ENCODE measurements around the gene TSKS. TPM values are rescaled to one million over a fixed set of nuclear protein-coding genes. Genes with fewer than 3 reads are reported as not detected.

TSKS gene
- total and polyA plus RNA-seq, 4 donors: 0.23 to 0.83 (median 0.61) TPM

- no peak overlapping the region for H3K4me3 ChIP-seq
- TF ChIP-seq CTCF (IDR thresholded peaks at IDR 0.05; ENCODE audit: control extremely low read depth, extremely low read depth): no peak
- DNase-seq (peak in 1 of 3 donors; percentile 22), ATAC-seq (ENCODE audit: insufficient read depth, low FRiP score) (no peak)
- no peaks in the 10 kb centered on the region for H3K27me3 ChIP-seq (ENCODE audit: control insufficient read depth in 3 of 3, insufficient read depth in 3 of 3, low read length in 2 of 3)
- H3K4me1 ChIP-seq (ENCODE audit: control insufficient read depth in 5 of 5, insufficient read depth in 5 of 5, low read length in 5 of 5): peaks cover 0 to 4% (median 0%) of the 10 kb centered on the region in 5 donors
- H3K36me3 ChIP-seq (ENCODE audit: control insufficient read depth in 4 of 4, insufficient read depth in 4 of 4, low read length in 4 of 4): no peaks in the 10 kb centered on the region
- H3K9ac ChIP-seq (ENCODE audit: insufficient read depth in 1 of 2, low read length in 2 of 2): no peak overlapping the region
- H3K27ac ChIP-seq (ENCODE audit: low read depth in 1 of 2, low read length in 1 of 2): no peak overlapping the region
- H3K9me3 ChIP-seq (ENCODE audit: control insufficient read depth in 4 of 4, insufficient read depth in 3 of 4, low read length in 3 of 4): no peaks in the 10 kb centered on the region
- 80 to 82% methylated on average over 6 of the region's 6 CpGs for WGBS, 2 donors
Measured at GRCh38 chr19:49718991-49719390, 44.1 kb downstream of the TSKS start.

- TF ChIP-seq CTCF (IDR thresholded peaks at IDR 0.05; ENCODE audit: control extremely low read depth, extremely low read depth): no peak
- H3K9ac ChIP-seq (ENCODE audit: insufficient read depth in 1 of 2, low read length in 2 of 2): no peak overlapping the region
- H3K4me3 ChIP-seq: no peak overlapping the region
- 86 to 92% methylated on average over 8 of the region's 8 CpGs for WGBS, 2 donors
- DNase-seq: peak in 2 of 3 donors; percentile 75 to 83
- H3K27ac ChIP-seq (ENCODE audit: low read depth in 1 of 2, low read length in 1 of 2): no peak overlapping the region
- H3K4me1 ChIP-seq (ENCODE audit: control insufficient read depth in 5 of 5, insufficient read depth in 5 of 5, low read length in 5 of 5): peaks cover 0 to 4% (median 0%) of the 10 kb centered on the region in 5 donors
- no peaks in the 10 kb centered on the region for H3K27me3 ChIP-seq (ENCODE audit: control insufficient read depth in 3 of 3, insufficient read depth in 3 of 3, low read length in 2 of 3)
- no peaks in the 10 kb centered on the region for H3K36me3 ChIP-seq (ENCODE audit: control insufficient read depth in 4 of 4, insufficient read depth in 4 of 4, low read length in 4 of 4)
- H3K9me3 ChIP-seq (ENCODE audit: control insufficient read depth in 4 of 4, insufficient read depth in 3 of 4, low read length in 3 of 4): no peaks in the 10 kb centered on the region
- ATAC-seq (ENCODE audit: insufficient read depth, low FRiP score): no peak
Measured at GRCh38 chr19:49718511-49718910, 44.6 kb downstream of the TSKS start.

- WGBS, 2 donors: 58 to 62% methylated on average over 3 of the region's 3 CpGs
- Histone ChIP-seq H3K4me1 (ENCODE audit: control insufficient read depth in 5 of 5, insufficient read depth in 5 of 5, low read length in 5 of 5) (peaks cover 0 to 4% (median 0%) of the 10 kb centered on the region in 5 donors), H3K27ac (ENCODE audit: low read depth in 1 of 2, low read length in 1 of 2) (no peak overlapping the region), H3K9me3 (ENCODE audit: control insufficient read depth in 4 of 4, insufficient read depth in 3 of 4, low read length in 3 of 4) (no peaks in the 10 kb centered on the region), H3K27me3 (ENCODE audit: control insufficient read depth in 3 of 3, insufficient read depth in 3 of 3, low read length in 2 of 3) (no peaks in the 10 kb centered on the region), H3K4me3 (no peak overlapping the region), H3K36me3 (ENCODE audit: control insufficient read depth in 4 of 4, insufficient read depth in 4 of 4, low read length in 4 of 4) (no peaks in the 10 kb centered on the region), H3K9ac (ENCODE audit: insufficient read depth in 1 of 2, low read length in 2 of 2) (no peak overlapping the region)
- no peak for TF ChIP-seq CTCF (IDR thresholded peaks at IDR 0.05; ENCODE audit: control extremely low read depth, extremely low read depth)
- DNase-seq (no peak), ATAC-seq (ENCODE audit: insufficient read depth, low FRiP score) (no peak)
Measured at GRCh38 chr19:49716154-49716553, 47.0 kb downstream of the TSKS start.

GRCh38 chr19:49713236-49713845, 49.8 kb downstream of the TSKS start:
- H3K36me3 ChIP-seq (ENCODE audit: control insufficient read depth in 4 of 4, insufficient read depth in 4 of 4, low read length in 4 of 4): no peaks in the 10 kb centered on the region
- H3K9me3 ChIP-seq (ENCODE audit: control insufficient read depth in 4 of 4, insufficient read depth in 3 of 4, low read length in 3 of 4): no peaks in the 10 kb centered on the region
- no peak overlapping the region for H3K4me3 ChIP-seq
- no peak for ATAC-seq (ENCODE audit: insufficient read depth, low FRiP score)
- no peak for TF ChIP-seq CTCF (IDR thresholded peaks at IDR 0.05; ENCODE audit: control extremely low read depth, extremely low read depth)
- no peaks in the 10 kb centered on the region for H3K27me3 ChIP-seq (ENCODE audit: control insufficient read depth in 3 of 3, insufficient read depth in 3 of 3, low read length in 2 of 3)
- no peak overlapping the region for H3K27ac ChIP-seq (ENCODE audit: low read depth in 1 of 2, low read length in 1 of 2)
- DNase-seq: no peak
- H3K4me1 ChIP-seq (ENCODE audit: control insufficient read depth in 5 of 5, insufficient read depth in 5 of 5, low read length in 5 of 5): peaks cover 0 to 4% (median 0%) of the 10 kb centered on the region in 5 donors
- H3K9ac ChIP-seq (ENCODE audit: insufficient read depth in 1 of 2, low read length in 2 of 2): no peak overlapping the region
- 85 to 97% methylated on average over 7 to 8 of the region's 8 CpGs for WGBS, 2 donors

Measured in lung (tissue), 12 donors.